ENCODE data around the gene CCDC38. TPM values are rescaled to one million over a fixed set of nuclear protein-coding genes. Genes with fewer than 3 reads are reported as not detected.

CCDC38 gene
- total RNA-seq, 1 experiment from 2014 or later: not detected

DNA sequence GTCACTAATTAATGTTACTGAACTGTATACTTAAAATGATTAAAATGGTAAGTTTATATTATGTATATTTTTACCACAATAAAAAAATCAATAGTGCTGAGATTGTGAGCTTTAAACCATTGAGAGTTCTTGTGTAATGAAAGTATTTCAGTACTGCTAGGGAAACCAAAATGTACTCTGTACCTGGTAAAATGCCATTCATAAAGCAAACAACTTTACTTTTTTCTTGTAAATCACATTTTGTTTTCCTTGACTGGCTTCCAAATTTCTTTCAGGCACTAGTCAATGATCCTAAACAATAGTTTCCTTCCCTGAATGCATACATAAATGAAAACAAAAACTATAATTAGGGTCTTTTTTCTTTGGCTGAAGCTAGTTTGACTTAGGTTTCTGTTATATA, 113.0 kb downstream of the CCDC38 start:
- DNase-seq (ENCODE audit: low spot score): no peak
- no peaks in the 10 kb centered on the region for H3K9me3 Mint-ChIP-seq
- TF ChIP-seq IRF1 (CRISPR knock-in tag; IDR thresholded peaks at IDR 0.05): no peak
- no peak for TF ChIP-seq FOXP1 (CRISPR knock-in tag; IDR thresholded peaks at IDR 0.05; ENCODE audit: borderline replicate concordance)
- TF ChIP-seq ATF1 (CRISPR knock-in tag; IDR thresholded peaks at IDR 0.05): no peak
- TF ChIP-seq ZNF317 (CRISPR knock-in tag; IDR thresholded peaks at IDR 0.05; ENCODE audit: borderline replicate concordance, low read depth): no peak
- TF ChIP-seq TP53 (CRISPR knock-in tag; IDR thresholded peaks at IDR 0.05): no peak
- TF ChIP-seq TCF7 (CRISPR knock-in tag; IDR thresholded peaks at IDR 0.05; ENCODE audit: low read depth): no peak
- TF ChIP-seq NFYB (CRISPR knock-in tag; conservative IDR thresholded peaks at IDR 0.05; ENCODE audit: low read depth): no peak
- no peak for TF ChIP-seq JUN (CRISPR knock-in tag; IDR thresholded peaks at IDR 0.05)
- TF ChIP-seq NR2C2 (CRISPR knock-in tag; IDR thresholded peaks at IDR 0.05): no peak
- no peak for TF ChIP-seq ZNF263 (CRISPR knock-in tag; IDR thresholded peaks at IDR 0.05; ENCODE audit: low read depth)
- no peak for TF ChIP-seq ZNF281 (CRISPR knock-in tag; IDR thresholded peaks at IDR 0.05)
- TF ChIP-seq GTF2I (CRISPR knock-in tag; conservative IDR thresholded peaks at IDR 0.05): no peak
- TF ChIP-seq, protein P1, sequence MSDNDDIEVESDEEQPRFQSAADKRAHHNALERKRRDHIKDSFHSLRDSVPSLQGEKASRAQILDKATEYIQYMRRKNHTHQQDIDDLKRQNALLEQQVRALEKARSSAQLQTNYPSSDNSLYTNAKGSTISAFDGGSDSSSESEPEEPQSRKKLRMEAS (CRISPR knock-in tag; IDR thresholded peaks at IDR 0.05): no peak
- no peak for TF ChIP-seq ZNF219 (CRISPR knock-in tag; IDR thresholded peaks at IDR 0.05; ENCODE audit: borderline replicate concordance)
- TF ChIP-seq NR1H2 (CRISPR knock-in tag; IDR thresholded peaks at IDR 0.05): no peak
- no peak for TF ChIP-seq USF1 (CRISPR knock-in tag; IDR thresholded peaks at IDR 0.05)
- no peak for TF ChIP-seq CREM (CRISPR knock-in tag; IDR thresholded peaks at IDR 0.05)
- no peaks in the 10 kb centered on the region for H3K36me3 Mint-ChIP-seq
- CTCF ChIA-PET: no interaction called here
- peaks cover 2% of the 10 kb centered on the region; the same call in 1 of the 2 replicates for H3K27me3 Mint-ChIP-seq (ENCODE audit: low read depth)
- ATAC-seq: no peak
- H3K4me3 Mint-ChIP-seq: no peak overlapping the region
- no peak overlapping the region for H3K27ac Mint-ChIP-seq
- peaks cover 13% of the 10 kb centered on the region for H3K4me1 Mint-ChIP-seq
- POLR2A ChIA-PET: no interaction called here

DNA sequence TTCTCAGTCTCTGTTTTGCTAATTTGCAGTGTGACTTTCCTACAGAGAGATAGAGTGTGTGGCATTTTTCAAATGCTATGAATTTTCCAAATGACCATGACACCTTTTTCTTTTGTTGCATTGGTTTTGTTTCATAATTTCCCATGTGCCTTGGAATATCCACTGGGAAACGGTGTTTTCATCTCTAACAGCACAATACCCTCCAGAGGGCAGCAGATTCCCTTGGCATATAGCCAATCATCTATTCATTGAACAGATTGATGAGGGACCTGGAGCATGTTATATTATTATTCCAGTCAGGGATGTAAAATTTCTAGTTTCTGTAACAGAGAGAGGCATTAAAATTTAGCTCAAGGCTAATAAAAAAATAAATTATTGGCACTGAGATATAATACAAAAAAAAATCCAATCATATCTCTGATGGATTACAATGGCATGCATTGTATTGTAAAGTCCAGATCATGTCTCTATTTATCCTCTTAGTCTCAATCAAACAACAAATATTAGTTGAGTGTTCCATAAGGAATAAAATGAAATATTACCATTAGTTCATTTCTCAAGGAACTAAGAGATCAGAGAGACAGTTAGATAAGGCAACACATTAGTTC, 122.2 kb downstream of the CCDC38 start:
- Mint-ChIP-seq H3K36me3 (no peaks in the 10 kb centered on the region), H3K4me3 (no peak overlapping the region), H3K27ac (no peak overlapping the region), H3K27me3 (ENCODE audit: low read depth) (no peaks in the 10 kb centered on the region), H3K9me3 (no peaks in the 10 kb centered on the region), H3K4me1 (peaks cover 3% of the 10 kb centered on the region; the same call in 1 of the 2 replicates)
- ATAC-seq (no peak), DNase-seq (ENCODE audit: low spot score) (no peak)
- ChIA-PET POLR2A (no interaction called here), CTCF (no interaction called here)
- TF ChIP-seq FOXP1 (CRISPR knock-in tag; IDR thresholded peaks at IDR 0.05; ENCODE audit: borderline replicate concordance) (no peak), ZSCAN18 (CRISPR knock-in tag; IDR thresholded peaks at IDR 0.05) (no peak), ZNF281 (CRISPR knock-in tag; IDR thresholded peaks at IDR 0.05) (no peak), ZMAT4 (CRISPR knock-in tag; IDR thresholded peaks at IDR 0.05) (no peak), ZNF396 (CRISPR knock-in tag; IDR thresholded peaks at IDR 0.05; ENCODE audit: borderline replicate concordance) (no peak), IRF2 (CRISPR knock-in tag; IDR thresholded peaks at IDR 0.05; ENCODE audit: borderline replicate concordance, low read depth) (no peak)
- TF ChIP-seq, protein P2, sequence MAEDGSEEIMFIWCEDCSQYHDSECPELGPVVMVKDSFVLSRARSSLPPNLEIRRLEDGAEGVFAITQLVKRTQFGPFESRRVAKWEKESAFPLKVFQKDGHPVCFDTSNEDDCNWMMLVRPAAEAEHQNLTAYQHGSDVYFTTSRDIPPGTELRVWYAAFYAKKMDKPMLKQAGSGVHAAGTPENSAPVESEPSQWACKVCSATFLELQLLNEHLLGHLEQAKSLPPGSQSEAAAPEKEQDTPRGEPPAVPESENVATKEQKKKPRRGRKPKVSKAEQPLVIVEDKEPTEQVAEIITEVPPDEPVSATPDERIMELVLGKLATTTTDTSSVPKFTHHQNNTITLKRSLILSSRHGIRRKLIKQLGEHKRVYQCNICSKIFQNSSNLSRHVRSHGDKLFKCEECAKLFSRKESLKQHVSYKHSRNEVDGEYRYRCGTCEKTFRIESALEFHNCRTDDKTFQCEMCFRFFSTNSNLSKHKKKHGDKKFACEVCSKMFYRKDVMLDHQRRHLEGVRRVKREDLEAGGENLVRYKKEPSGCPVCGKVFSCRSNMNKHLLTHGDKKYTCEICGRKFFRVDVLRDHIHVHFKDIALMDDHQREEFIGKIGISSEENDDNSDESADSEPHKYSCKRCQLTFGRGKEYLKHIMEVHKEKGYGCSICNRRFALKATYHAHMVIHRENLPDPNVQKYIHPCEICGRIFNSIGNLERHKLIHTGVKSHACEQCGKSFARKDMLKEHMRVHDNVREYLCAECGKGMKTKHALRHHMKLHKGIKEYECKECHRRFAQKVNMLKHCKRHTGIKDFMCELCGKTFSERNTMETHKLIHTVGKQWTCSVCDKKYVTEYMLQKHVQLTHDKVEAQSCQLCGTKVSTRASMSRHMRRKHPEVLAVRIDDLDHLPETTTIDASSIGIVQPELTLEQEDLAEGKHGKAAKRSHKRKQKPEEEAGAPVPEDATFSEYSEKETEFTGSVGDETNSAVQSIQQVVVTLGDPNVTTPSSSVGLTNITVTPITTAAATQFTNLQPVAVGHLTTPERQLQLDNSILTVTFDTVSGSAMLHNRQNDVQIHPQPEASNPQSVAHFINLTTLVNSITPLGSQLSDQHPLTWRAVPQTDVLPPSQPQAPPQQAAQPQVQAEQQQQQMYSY (CRISPR knock-in tag; IDR thresholded peaks at IDR 0.05): no peak

All from WTC11 (cell line).